Measurements from ENCODE around the gene HMGB3.
"Not testable (repeated sequence)": the region's sequence is repeated elsewhere in the genome, so short reads cannot be mapped to it uniquely, and the experiment has no call there.

HMGB3 gene

GRCh38 chrX:150977411-150978162 is 5.5 kb upstream of the HMGB3 start:
- no peak for DNase-seq (ENCODE audit: low read depth)

DNA sequence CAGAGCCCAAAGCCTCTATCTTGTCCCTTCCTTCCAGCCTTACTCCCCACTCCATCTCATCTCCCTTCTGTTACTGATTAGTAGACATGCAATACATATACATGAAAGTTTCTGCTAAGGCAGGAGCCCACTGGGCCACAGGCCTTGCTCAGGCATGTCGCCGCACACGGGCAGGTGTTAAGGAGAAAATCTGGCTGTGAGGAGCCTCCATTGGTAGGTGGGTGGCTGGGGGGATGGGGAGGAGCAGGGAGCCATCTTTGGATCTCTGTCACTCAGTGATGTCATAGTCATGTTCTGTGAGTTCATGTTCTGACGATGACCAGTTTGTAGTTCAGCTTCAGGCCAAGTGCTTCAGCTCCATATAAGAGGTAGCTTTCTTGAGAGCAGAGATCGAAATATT is 2.9 kb upstream of the HMGB3 start:
- no peak for DNase-seq (ENCODE audit: low read depth)

GRCh38 chrX:150980711-150981110 is 2.4 kb upstream of the HMGB3 start:
- no peak for DNase-seq (ENCODE audit: low read depth)

DNA sequence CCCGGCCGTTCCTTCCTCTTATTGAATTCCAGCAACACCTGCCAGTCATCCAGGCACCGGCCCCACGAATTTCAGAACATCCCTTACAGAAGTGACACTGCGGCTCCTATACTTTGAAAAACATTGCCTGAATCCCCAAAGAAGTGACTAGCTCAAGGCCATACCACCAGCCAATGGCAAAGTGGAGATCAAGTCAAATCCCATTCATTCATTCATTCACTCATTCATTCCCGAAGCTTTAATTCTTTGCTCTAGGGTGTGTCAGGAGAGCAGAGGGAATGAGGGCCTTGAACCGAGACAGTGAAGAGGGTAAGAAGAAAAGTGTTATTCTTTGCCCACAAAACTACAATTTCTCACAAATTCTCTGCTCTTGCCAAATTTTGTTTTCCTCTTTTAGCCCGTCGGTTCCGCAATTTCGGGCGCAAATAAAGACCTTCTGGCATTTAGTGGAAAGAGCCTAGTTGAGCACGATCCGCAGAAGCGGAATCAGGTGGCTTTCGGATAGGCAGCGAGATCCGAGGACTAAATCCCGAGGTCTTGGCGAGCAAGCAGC is 824 bp upstream of the HMGB3 start:
- DNase-seq (ENCODE audit: low read depth), result no peak

- no peak for DNase-seq (ENCODE audit: low read depth)
Observed at GRCh38 chrX:150983521-150984168, 510 bp downstream of the HMGB3 start.

- no peak for DNase-seq (ENCODE audit: low read depth)
Observed at GRCh38 chrX:150984169-150984824, 1.2 kb downstream of the HMGB3 start.

DNA sequence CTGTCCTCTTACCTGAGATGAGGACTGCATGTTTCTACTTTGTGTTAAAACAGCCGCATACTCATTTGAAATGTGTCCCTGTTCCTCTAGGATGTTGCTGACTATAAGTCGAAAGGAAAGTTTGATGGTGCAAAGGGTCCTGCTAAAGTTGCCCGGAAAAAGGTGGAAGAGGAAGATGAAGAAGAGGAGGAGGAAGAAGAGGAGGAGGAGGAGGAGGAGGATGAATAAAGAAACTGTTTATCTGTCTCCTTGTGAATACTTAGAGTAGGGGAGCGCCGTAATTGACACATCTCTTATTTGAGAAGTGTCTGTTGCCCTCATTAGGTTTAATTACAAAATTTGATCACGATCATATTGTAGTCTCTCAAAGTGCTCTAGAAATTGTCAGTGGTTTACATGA is 4.6 kb downstream of the HMGB3 start:
- not testable (repeated sequence) for DNase-seq (ENCODE audit: low read depth)

GRCh38 chrX:150989420-150989819 is 6.3 kb downstream of the HMGB3 start:
- DNase-seq (ENCODE audit: low read depth), result no peak

DNA sequence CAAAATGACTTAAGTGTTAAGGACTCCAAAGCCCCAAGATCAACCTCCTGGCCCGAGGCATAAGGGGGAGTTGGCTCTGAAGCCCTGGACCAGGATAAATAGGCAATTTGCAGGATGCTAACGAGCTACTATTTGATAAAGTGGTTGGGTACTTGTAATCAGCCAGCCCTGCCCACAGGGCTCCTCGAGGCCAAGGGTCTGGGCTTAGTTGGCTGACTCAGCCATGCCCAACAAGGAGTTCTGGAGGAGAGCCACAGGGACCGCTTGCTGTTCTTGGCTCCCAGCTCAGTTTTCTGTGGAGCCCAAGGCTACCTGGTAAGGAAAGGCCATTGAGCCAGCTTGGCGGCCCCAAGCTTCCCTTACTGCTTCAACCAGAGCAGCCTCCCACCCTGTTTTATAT is 7.8 kb downstream of the HMGB3 start:
- no peak for DNase-seq (ENCODE audit: low read depth)

DNA sequence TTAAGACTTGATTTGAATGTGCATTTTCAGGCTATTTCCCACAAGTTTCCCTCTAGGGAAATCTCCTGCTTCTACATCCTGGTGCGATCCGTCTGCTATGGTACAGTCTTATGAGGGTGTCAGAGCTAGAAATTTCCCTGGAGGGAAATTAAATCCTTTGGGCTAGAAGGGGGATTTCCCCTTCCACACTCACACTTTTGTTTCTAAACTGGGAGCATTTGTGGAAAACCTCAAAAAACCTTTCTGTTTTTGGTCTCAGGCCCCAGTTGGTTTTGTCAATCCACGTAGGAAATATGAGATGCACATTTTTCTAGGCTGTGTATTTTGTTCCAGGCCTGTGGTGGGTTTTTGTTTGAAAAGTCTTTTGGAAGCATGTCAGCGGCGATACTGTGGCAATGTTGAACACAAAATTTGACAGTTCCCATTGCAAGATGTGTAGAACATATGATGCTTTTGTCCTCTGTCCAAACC is 17.8 kb downstream of the HMGB3 start:
- no peak for DNase-seq (ENCODE audit: low read depth)

GRCh38 chrX:151004085-151004484 is 20.9 kb downstream of the HMGB3 start:
- no peak for DNase-seq (ENCODE audit: low read depth)

DNA sequence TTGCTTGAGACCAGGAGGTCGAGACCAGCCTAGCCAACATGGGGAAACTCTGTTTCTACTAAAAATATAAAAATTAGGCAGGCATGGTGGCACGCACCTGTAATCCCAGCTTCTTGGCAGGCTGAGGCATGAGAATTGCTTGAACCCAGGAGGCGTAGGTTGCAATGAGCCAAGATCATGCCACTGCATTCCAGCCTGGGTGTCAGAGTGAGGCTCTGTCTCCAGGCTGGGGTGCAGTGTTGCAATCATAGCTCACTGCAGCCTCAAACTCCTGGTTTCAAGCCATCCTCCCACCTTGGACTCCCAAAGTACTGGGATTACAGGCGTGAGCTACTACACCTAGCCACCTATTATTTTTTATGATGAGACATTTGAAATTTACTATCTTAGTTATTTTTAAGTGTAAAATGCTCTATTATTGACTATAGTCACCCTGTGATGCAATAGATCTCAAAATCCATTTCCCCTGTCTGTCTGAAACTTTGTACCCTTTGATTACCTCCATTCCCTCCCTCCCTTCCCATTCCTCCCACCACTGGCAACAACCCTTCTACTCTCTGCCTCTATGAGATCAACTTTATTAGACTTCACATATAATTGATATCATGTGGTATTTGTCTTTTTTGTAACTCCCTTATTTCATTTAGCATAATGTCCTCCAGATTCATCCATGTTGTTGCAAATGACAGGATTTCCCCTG is 23.4 kb downstream of the HMGB3 start:
- no peak for DNase-seq (ENCODE audit: low read depth)

DNA sequence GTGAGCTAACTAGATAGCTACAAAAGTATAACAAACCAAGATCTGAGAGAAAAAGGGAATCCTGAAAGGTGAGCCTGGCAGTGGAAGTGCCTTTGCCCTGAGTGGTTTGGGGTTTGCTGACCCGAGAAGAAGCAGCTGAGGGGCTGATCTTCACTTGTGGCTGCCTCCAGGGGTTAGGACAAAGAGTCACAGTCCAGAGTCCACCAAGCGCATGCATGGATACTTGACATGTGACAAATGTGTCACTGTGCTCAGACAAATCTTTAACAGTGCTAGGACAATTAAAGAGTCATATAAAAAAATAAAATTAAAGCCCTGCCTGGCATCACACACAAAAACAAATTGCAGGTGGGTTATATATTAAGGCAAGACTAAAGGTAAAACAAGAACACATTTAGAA is 26.4 kb downstream of the HMGB3 start:
- DNase-seq (ENCODE audit: low read depth), result no peak

DNA sequence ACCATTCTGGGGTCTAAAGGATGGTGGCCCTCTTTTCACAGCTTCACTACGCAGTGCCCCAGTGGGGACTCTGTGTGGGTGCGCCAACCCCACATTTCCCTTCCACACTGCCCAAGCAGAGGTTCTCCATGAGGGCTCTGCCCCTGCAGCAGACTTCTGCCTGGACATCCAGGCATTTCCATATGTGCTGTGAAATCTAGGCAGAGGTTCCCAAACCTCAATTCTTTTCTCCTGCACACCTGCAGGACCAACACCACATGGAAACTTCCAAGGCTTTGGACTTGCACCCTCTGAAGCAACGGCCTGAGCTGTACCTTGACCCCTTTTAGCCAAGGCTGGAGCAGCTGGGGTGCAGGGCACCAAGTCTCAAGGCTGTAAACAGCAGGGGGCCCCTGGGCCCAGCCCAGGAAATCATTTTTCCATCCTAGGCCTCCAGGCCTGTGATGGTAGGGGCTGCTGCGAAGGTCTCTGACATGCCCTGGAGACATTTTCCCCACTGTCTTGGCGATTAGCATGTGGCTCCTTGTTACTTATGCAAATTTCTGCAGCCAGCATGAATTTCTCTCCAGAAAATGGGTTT is 30.1 kb downstream of the HMGB3 start:
- no peak for DNase-seq (ENCODE audit: low read depth)

DNA sequence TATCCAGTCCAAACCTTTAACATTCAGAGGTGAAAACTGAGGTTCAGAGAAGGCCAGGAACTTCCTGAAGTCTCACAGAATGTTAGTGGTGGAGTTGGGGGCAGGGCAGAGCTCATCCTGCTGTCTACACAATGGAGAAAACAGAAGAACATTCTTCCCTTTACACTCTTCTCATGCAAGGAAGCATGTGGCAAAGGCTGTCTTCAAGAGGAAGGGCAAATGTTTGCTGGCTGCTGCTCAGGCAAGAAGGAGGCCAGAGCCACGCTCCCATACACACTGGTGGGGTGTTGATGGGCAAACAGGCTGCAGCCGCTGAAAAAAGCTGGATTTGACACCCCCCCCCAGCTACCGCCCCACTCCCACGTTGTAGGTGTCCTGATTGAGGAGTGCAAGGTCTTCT is 32.5 kb downstream of the HMGB3 start:
- no peak for DNase-seq (ENCODE audit: low read depth)

DNA sequence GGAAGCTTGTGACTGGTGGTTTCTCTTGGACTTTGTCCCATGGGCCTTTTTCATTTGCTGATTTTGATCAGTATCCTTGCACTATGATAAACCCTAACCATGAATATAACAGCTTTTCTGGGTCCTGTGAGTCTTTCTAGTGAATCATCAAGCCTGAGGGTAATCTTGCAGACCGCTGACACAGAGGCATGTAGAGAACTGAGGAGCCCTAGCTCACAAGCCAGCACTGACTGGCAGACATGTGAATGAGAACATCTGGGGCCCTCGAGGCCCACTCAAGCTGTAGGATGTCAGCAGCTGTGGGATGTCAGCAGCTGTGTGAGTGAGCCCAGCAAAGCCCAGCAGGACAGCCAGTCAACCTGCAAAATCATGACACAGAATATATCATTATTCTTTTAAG is 36.7 kb downstream of the HMGB3 start:
- no peak for DNase-seq (ENCODE audit: low read depth)

DNA sequence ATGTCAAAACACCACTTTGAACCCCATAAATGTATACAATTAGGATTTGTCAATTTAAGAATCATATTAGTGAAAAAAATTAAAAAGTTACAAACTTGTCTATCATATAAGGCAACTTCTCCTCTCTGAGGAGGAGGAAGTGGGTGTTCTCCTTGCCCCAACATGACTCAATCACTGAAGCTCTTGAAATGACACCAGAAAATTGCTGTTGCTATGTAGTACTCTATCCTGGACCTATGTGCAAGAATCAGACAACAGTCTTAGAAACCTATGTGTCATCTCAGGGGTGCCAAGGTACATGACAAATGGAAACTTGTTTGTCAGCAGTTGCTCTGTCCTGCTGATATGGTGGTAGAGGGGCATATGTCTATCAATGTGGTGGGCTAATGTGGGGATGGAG is 47.7 kb downstream of the HMGB3 start:
- DNase-seq (ENCODE audit: low read depth), result no peak

DNA sequence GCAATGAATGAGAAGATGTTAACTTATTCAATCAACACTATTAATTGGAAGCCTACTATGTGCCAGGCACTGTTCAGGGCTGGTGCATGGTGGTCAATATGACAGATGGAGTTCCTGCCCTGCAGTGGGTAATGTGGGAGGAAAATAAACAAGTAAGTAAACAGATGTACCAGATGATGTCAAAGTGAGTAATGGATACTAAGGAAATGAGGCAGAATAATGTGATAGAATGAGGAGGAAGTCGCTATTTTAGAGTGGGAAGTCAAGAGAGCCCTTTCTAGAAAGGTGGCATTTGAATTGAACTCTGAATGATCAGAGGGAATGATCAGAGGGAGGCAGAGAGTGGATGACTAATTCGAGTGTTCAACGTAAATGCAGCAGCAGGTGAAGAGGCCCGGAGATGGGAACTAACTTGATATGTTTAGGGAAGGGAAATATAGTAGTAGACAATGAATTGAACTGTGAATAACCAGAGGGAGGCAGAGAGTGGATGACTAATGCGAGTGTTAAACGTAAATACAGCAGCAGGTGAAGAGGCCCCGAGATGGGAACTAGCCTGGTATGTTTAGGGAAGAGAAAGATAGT is 48.3 kb downstream of the HMGB3 start:
- DNase-seq (ENCODE audit: low read depth), result no peak

DNA sequence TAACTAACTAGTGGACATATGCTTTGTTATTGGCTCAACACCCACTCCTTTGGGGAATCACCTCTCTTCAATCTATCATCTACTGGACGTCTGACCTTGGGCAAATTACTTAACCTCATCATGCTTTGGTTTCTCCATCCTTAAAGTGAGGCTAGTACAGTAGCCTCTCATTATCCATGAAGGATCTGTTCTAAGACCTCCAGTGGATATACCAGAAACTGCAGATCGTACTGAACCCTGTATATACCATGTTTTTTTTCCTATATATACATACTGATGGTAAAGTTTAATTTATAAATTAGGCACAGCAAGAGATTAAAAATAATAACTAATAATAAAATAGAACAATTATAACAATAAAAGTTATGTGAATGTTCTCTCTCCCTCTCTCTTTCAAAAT is 56.2 kb downstream of the HMGB3 start:
- no peak for DNase-seq (ENCODE audit: low read depth)
